Bronchial epithelial cell (primary cell): ENCODE measurements around the gene HNRNPC. TPM values are rescaled to one million over a fixed set of nuclear protein-coding genes. Genes with fewer than 3 reads are reported as not detected.

Experiments
- DNase-seq: peaks from one replicate; pipeline ENCODE4 v3.0.0-alpha.2; 2010; ENCODE audit warnings: low read depth
- FAIRE-seq: peaks from 2 replicates; lab custom pipeline; 2011; peaks lifted over from hg19 to GRCh38; lab: Jason Lieb, UNC
- H3K27me3 ChIP-seq: 2 replicates; pipeline ENCODE4 v1.5.1; 2011; ENCODE audit warnings: low read length; ENCODE audit not compliant: control insufficient read depth, insufficient read depth
- H3K36me3 ChIP-seq: 2 replicates; pipeline ENCODE4 v1.5.1; 2011; ENCODE audit warnings: low read length; ENCODE audit not compliant: control insufficient read depth, insufficient read depth
- H3K4me3 ChIP-seq: 2 replicates; pipeline ENCODE4 v1.5.1; 2011; ENCODE audit warnings: mild to moderate bottlenecking, low read depth, low read length, control low read depth
- CTCF ChIP-seq: IDR thresholded peaks from 2 replicates; pipeline ENCODE4 v1.5.1; 2011; ENCODE audit warnings: mild to moderate bottlenecking, moderate library complexity, low read length, control low read depth, inconsistent platforms; ENCODE audit not compliant: insufficient read depth, severe bottlenecking
- total RNA-seq: library from RNA; depleted of rRNA; stranded (reverse); fragments of >200 nt; gene quantifications from 2 replicates; pipeline ENCODE4 v1.2.1, GENCODE V29; 2014

HNRNPC gene
- total RNA-seq, 1 donor from 2014 or later = 870 TPM

- peaks cover 4% of the 10 kb centered on the region for H3K36me3 ChIP-seq
- no peaks in the 10 kb centered on the region for H3K27me3 ChIP-seq
- TF ChIP-seq CTCF = no peak
- no peak for DNase-seq
- no peak overlapping the region for H3K4me3 ChIP-seq
- FAIRE-seq = no peak
Measured at GRCh38 chr14:21205026-21205677, 64.1 kb downstream of the HNRNPC start.

GRCh38 chr14:21204167-21205025, 64.8 kb downstream of the HNRNPC start:
- H3K4me3 ChIP-seq = no peak overlapping the region
- peaks cover 3% of the 10 kb centered on the region for H3K36me3 ChIP-seq
- DNase-seq (no peak), FAIRE-seq (no peak)
- TF ChIP-seq CTCF = no peak
- H3K27me3 ChIP-seq = no peaks in the 10 kb centered on the region

DNA sequence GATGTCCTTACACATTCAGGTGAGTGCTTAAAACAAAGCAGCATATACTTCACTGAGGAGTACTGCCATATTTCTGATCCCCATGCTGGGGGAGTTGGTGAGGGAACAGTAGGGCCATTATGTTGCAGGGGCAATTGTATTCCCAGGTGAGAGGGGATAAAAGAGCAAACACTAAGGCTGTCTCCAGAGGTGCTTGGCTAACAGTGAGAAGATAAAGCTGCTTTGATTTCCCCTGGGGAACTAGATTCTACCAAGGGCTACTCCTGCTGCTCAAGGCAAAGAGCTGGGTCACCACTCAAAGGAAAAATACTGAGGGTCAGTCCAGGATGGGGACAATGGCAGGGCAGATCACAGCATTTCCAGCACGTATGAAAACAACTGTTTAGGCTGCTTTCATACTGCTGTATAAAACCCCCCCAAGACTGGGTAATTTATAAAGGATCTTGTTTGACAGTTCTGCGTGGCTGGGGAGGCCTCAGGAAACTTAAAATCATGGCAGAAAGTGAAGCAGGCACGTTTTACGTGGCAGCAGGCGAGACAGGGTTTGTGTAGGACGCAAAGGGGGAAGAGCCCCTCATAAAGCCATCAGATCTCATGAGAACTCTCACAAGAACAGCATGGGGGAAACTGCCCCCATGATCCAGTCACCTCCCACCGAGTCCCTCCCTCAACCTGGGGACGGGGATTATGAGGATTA, 65.6 kb downstream of the HNRNPC start:
- FAIRE-seq = no peak
- H3K36me3 ChIP-seq = peaks cover 3% of the 10 kb centered on the region
- DNase-seq = no peak
- H3K4me3 ChIP-seq = no peak overlapping the region
- H3K27me3 ChIP-seq = no peaks in the 10 kb centered on the region
- no peak for TF ChIP-seq CTCF

DNA sequence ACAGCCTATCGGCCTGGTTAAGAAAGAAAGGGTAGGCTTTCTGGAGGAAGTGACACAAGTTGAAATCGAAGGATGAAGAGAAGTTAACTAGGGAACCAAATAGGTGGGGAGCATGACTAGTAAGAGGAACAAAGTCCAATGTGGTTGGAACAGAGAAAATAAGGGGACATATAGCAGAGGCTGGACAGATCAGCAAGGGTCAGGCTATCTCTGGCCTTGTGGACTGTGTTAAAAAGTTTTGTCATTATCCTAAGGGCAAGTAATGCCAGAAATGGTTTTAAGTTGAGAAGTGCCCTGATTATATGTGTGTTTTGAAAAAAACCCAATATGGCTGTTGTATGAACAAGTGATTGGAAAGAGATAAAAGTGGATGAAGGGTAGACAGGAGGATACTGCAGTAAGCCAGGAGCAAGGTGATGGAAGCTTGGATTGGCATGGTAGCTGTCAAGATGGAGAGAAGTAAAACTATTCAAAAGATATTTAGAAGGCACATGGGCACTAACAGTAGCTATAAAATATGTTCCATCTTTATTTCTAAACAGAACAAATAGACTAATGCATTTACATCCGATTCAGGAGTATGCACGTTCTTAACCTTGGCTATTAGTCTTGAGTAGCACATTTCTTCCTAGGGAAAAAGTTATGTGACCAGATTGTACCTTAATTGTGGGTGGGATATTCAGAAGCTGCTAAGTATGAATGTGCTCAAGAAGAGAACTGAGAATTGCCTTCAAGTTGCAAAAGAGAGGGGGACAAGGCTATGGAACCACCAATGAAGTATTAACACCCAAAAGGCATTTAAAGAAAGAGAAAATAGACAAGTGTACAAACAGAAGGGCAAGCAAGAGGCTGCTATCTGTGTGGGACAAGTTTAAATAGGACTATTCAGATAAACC, 66.5 kb downstream of the HNRNPC start:
- H3K36me3 ChIP-seq = no peaks in the 10 kb centered on the region
- FAIRE-seq = no peak
- no peaks in the 10 kb centered on the region for H3K27me3 ChIP-seq
- no peak for DNase-seq
- no peak for TF ChIP-seq CTCF
- no peak overlapping the region for H3K4me3 ChIP-seq

GRCh38 chr14:21201732-21202462, 67.3 kb downstream of the HNRNPC start:
- no peaks in the 10 kb centered on the region for H3K36me3 ChIP-seq
- TF ChIP-seq CTCF = no peak
- no peaks in the 10 kb centered on the region for H3K27me3 ChIP-seq
- H3K4me3 ChIP-seq = no peak overlapping the region
- DNase-seq = no peak
- FAIRE-seq = no peak
